Muscle layer of colon (tissue), 2 donors: Measurements from ENCODE around the gene S100A4.
"Not testable (repeated sequence)": the region's sequence is repeated elsewhere in the genome, so short reads cannot be mapped to it uniquely, and the experiment has no call there.

Source experiments
- H3K27ac ChIP-seq: one replicate; pipeline ENCODE4 v1.7.0; 2013; ENCODE audit warnings: low read depth, mild to moderate bottlenecking, low read length, moderate library complexity
- H3K27me3 ChIP-seq, 2 donors: one replicate each; pipeline ENCODE4 v1.7.0; 2013; ENCODE audit warnings: low read length in 2 of 2, mild to moderate bottlenecking in 2 of 2; ENCODE audit not compliant: insufficient read depth in 2 of 2, control insufficient read depth in 1 of 2
- H3K36me3 ChIP-seq: one replicate; pipeline ENCODE4 v1.7.0; 2013; ENCODE audit warnings: mild to moderate bottlenecking, low read length; ENCODE audit not compliant: insufficient read depth
- H3K4me1 ChIP-seq: one replicate; pipeline ENCODE4 v1.7.0; 2013; ENCODE audit warnings: mild to moderate bottlenecking, low read length; ENCODE audit not compliant: insufficient read depth
- H3K4me3 ChIP-seq, 2 donors: one replicate each; pipeline ENCODE4 v1.7.0; 2013; ENCODE audit warnings: low read length in 2 of 2, low read depth in 1 of 2, mild to moderate bottlenecking in 1 of 2, moderate library complexity in 1 of 2
- H3K9ac ChIP-seq: one replicate; pipeline ENCODE4 v1.7.0; 2013; ENCODE audit warnings: low read length
- H3K9me3 ChIP-seq: one replicate; pipeline ENCODE4 v1.7.0; 2013; ENCODE audit warnings: mild to moderate bottlenecking, low read length
- donor health status: abdominal sarcoma.
- donor health status: Adenocarcinoma of cecum.

Gene S100A4

GRCh38 chr1:153577624-153578051 lies 32.0 kb upstream of the S100A4 start:
- no peak overlapping the region for H3K27ac ChIP-seq
- no peaks in the 10 kb centered on the region for H3K27me3 ChIP-seq
- H3K36me3 ChIP-seq: no peaks in the 10 kb centered on the region
- no peak overlapping the region for H3K9ac ChIP-seq
- no peaks in the 10 kb centered on the region for H3K9me3 ChIP-seq
- H3K4me1 ChIP-seq: peaks cover 5% of the 10 kb centered on the region
- no peak overlapping the region for H3K4me3 ChIP-seq

GRCh38 chr1:153577138-153577537 lies 31.5 kb upstream of the S100A4 start:
- Histone ChIP-seq H3K4me3 (no peak overlapping the region), H3K27ac (no peak overlapping the region), H3K27me3 (no peaks in the 10 kb centered on the region)

GRCh38 chr1:153575497-153575896 lies 29.9 kb upstream of the S100A4 start:
- H3K9ac ChIP-seq, H3K27me3 ChIP-seq, H3K27ac ChIP-seq, H3K4me1 ChIP-seq, H3K36me3 ChIP-seq, H3K4me3 ChIP-seq, H3K9me3 ChIP-seq: not testable (repeated sequence)

More at GRCh38 chr1:153577138-153577537, 31.5 kb upstream of the S100A4 start:
- no peak overlapping the region for H3K9ac ChIP-seq
- H3K36me3 ChIP-seq: no peaks in the 10 kb centered on the region
- no peaks in the 10 kb centered on the region for H3K9me3 ChIP-seq
- H3K4me1 ChIP-seq: peaks cover 5% of the 10 kb centered on the region

GRCh38 chr1:153575081-153575491 lies 29.5 kb upstream of the S100A4 start:
- not testable (repeated sequence) for H3K9ac ChIP-seq, H3K4me3 ChIP-seq, H3K9me3 ChIP-seq, H3K4me1 ChIP-seq, H3K36me3 ChIP-seq, H3K27me3 ChIP-seq, H3K27ac ChIP-seq

GRCh38 chr1:153573351-153573750 lies 27.7 kb upstream of the S100A4 start:
- peaks cover 11% of the 10 kb centered on the region for H3K4me1 ChIP-seq
- H3K9ac ChIP-seq: no peak overlapping the region
- H3K27me3 ChIP-seq: no peaks in the 10 kb centered on the region
- no peaks in the 10 kb centered on the region for H3K36me3 ChIP-seq
- no peaks in the 10 kb centered on the region for H3K9me3 ChIP-seq
- H3K27ac ChIP-seq: no peak overlapping the region
- no peak overlapping the region for H3K4me3 ChIP-seq

- no peaks in the 10 kb centered on the region for H3K36me3 ChIP-seq
- H3K4me3 ChIP-seq: no peak overlapping the region
- peaks cover 19% of the 10 kb centered on the region for H3K4me1 ChIP-seq
- no peaks in the 10 kb centered on the region for H3K9me3 ChIP-seq
- H3K27ac ChIP-seq: no peak overlapping the region
- no peak overlapping the region for H3K9ac ChIP-seq
- no peaks in the 10 kb centered on the region for H3K27me3 ChIP-seq
Measured at GRCh38 chr1:153572569-153573015, 27.0 kb upstream of the S100A4 start.

GRCh38 chr1:153571706-153572105 lies 26.1 kb upstream of the S100A4 start:
- Histone ChIP-seq H3K9ac (no peak overlapping the region), H3K9me3 (no peaks in the 10 kb centered on the region), H3K36me3 (no peaks in the 10 kb centered on the region), H3K27me3 (no peaks in the 10 kb centered on the region), H3K4me3 (no peak overlapping the region), H3K4me1 (peaks cover 25% of the 10 kb centered on the region), H3K27ac (no peak overlapping the region)

GRCh38 chr1:153570874-153571273 lies 25.3 kb upstream of the S100A4 start:
- H3K4me1 ChIP-seq: peaks cover 34% of the 10 kb centered on the region
- H3K27ac ChIP-seq: no peak overlapping the region
- H3K4me3 ChIP-seq: no peak overlapping the region
- no peaks in the 10 kb centered on the region for H3K27me3 ChIP-seq
- no peaks in the 10 kb centered on the region for H3K9me3 ChIP-seq
- H3K9ac ChIP-seq: no peak overlapping the region
- no peaks in the 10 kb centered on the region for H3K36me3 ChIP-seq

- Histone ChIP-seq H3K27me3 (no peaks in the 10 kb centered on the region), H3K9me3 (no peaks in the 10 kb centered on the region), H3K27ac (no peak overlapping the region), H3K4me1 (peaks cover 41% of the 10 kb centered on the region), H3K9ac (no peak overlapping the region), H3K36me3 (no peaks in the 10 kb centered on the region), H3K4me3 (no peak overlapping the region)
Measured at GRCh38 chr1:153569465-153569864, 23.9 kb upstream of the S100A4 start.

- Histone ChIP-seq H3K27ac (peak overlapping the region; percentile 45), H3K9ac (peak overlapping the region; percentile 35), H3K36me3 (no peaks in the 10 kb centered on the region), H3K4me1 (peaks cover 41% of the 10 kb centered on the region), H3K9me3 (no peaks in the 10 kb centered on the region), H3K4me3 (peak overlapping the region; percentile 28 to 75), H3K27me3 (no peaks in the 10 kb centered on the region)
Measured at GRCh38 chr1:153568367-153569099, 22.9 kb upstream of the S100A4 start.

GRCh38 chr1:153567621-153568366 lies 22.2 kb upstream of the S100A4 start:
- H3K4me1 ChIP-seq: peaks cover 37% of the 10 kb centered on the region
- no peaks in the 10 kb centered on the region for H3K27me3 ChIP-seq
- H3K27ac ChIP-seq: peak overlapping the region; percentile 45
- H3K9ac ChIP-seq: peak overlapping the region; percentile 35
- H3K4me3 ChIP-seq: peak overlapping the region; percentile 28 to 75
- no peaks in the 10 kb centered on the region for H3K9me3 ChIP-seq
- H3K36me3 ChIP-seq: no peaks in the 10 kb centered on the region
